Cardiac muscle cell (in vitro differentiated cells and primary cell): ENCODE measurements around the gene ITGB2. TPM values are rescaled to one million over a fixed set of nuclear protein-coding genes. Genes with fewer than 3 reads are reported as not detected.

Source experiments
- DNase-seq, 2 donors: peaks; one replicate each; pipeline versions ENCODE4 v3.0.0 to v3.0.0-alpha.2; 2010 to 2017; ENCODE audit warnings: low read depth in 1 of 2, low spot score in 1 of 2
- H3K27ac ChIP-seq: fragments of 200-600 bp; sonication (generic); 2 replicates; pipeline ENCODE4 v1.5.1; 2016
- H3K27me3 ChIP-seq: fragments of 200-600 bp; sonication (generic); 2 replicates; pipeline ENCODE4 v1.6.0; 2016; ENCODE audit warnings: control low read depth
- H3K36me3 ChIP-seq: fragments of 200-600 bp; sonication (generic); 2 replicates; pipeline ENCODE4 v1.5.1; 2016; ENCODE audit warnings: control low read depth
- H3K4me1 ChIP-seq: fragments of 200-600 bp; sonication (generic); 2 replicates; pipeline ENCODE4 v1.8.1; 2017; ENCODE audit warnings: low read depth, mild to moderate bottlenecking, mixed run types
- H3K4me3 ChIP-seq: fragments of 200-600 bp; sonication (generic); 2 replicates; pipeline ENCODE4 v1.5.1; 2016; ENCODE audit warnings: mild to moderate bottlenecking
- H3K9me3 ChIP-seq: fragments of 200-600 bp; sonication (generic); 2 replicates; pipeline ENCODE4 v1.5.1; 2017; ENCODE audit warnings: low read depth, mild to moderate bottlenecking, control low read depth
- polyA plus RNA-seq: library from polyadenylated mRNA; unstranded; fragments of >200 nt; fragmentation: Nextera tagmentation; extraction: Ambion mirVana; gene quantifications from 2 replicates; pipeline ENCODE4 v1.2.1, GENCODE V29; 2016
- total RNA-seq: library from RNA; depleted of rRNA; stranded (reverse); fragments of >200 nt; gene quantifications from 2 replicates; pipeline ENCODE4 v1.2.3, GENCODE V29; 2016
- TF ChIP-seq, protein P1 (sequence below): IDR thresholded peaks from 2 replicates; pipeline ENCODE4 v1.5.1; 2012; ENCODE audit warnings: low read depth, mild to moderate bottlenecking, low read length

ITGB2 gene
- total and polyA plus RNA-seq, 2 experiments from 2014 or later = 0.27 to 0.57 TPM

DNA sequence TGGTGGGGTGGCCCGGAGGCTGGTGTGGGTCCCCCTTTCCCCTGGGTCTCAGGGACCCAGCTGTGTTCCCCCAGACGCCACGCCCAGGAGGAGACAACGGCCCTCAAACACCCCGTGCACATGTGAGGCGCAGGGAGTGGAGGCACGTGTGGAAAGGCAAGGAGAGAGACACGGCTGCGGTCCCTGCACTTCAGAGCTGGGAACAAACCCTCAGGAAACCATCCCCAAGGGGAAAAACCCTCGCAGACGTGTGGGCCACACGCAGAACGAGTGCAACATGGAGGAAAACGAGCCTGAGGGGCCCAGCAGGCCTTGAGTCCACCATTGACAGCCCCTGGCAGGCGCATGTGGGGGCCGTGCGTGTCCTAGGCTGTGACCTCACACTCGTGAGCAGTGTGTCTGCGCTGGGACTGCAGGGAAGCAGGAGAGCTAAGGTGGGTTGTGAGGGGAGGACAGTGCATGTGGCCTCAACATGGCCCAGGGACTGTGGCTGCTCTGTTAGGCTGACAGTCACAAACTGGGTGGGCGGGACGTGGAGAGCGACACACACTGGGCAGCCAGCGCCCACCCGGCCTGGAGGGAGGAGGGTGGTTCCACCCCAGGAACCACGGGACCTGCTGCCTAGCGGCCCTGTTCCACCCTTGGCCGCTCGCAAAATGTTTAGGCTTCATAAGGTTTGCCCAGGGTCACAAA, 20.0 kb downstream of the ITGB2 start:
- Histone ChIP-seq H3K36me3 (no peaks in the 10 kb centered on the region), H3K4me1 (no peaks in the 10 kb centered on the region), H3K4me3 (no peak overlapping the region), H3K9me3 (no peaks in the 10 kb centered on the region), H3K27ac (no peak overlapping the region), H3K27me3 (no peaks in the 10 kb centered on the region)
- DNase-seq = no peak
- TF ChIP-seq, protein P1, sequence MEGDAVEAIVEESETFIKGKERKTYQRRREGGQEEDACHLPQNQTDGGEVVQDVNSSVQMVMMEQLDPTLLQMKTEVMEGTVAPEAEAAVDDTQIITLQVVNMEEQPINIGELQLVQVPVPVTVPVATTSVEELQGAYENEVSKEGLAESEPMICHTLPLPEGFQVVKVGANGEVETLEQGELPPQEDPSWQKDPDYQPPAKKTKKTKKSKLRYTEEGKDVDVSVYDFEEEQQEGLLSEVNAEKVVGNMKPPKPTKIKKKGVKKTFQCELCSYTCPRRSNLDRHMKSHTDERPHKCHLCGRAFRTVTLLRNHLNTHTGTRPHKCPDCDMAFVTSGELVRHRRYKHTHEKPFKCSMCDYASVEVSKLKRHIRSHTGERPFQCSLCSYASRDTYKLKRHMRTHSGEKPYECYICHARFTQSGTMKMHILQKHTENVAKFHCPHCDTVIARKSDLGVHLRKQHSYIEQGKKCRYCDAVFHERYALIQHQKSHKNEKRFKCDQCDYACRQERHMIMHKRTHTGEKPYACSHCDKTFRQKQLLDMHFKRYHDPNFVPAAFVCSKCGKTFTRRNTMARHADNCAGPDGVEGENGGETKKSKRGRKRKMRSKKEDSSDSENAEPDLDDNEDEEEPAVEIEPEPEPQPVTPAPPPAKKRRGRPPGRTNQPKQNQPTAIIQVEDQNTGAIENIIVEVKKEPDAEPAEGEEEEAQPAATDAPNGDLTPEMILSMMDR = no peak

DNA sequence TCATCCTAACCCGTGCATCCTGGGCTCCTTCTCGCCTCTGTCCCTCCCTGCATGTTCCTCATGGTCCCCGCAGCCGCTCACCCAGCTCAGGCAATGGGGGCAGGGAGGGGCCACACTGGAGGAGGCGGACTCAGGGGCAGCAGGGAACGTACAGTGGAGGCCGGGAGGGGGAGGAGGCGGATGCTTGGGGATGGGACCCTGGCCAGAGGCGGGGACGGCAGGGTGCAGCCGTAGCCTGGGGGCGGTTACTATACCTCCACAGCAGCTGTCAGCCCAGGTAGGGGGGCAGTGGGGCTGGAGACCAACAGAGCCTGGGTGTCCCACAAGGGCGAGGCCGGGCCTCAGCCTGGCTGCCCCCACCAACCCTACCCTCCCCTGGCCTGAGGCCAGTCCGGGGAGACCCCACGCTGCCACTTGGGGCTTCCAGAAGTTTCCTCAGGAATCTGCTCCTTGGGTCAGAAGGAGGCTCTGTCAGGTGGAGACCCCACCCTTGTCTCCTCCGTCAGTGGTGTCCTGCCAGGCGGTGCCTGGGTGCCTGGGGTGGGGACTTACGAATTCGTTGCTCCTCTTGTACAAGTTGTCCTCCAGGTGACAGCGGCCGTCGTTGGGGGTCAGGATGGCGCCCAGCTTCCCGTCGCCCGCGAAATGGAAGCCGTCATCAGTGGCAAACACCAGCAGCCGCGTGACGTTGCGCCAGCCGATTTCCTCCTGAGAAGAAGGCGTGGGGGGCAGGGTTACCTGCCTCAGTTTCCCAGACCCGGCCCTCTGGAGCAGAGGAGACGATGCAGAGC, 20.7 kb downstream of the ITGB2 start:
- Histone ChIP-seq H3K4me1 (no peaks in the 10 kb centered on the region), H3K36me3 (no peaks in the 10 kb centered on the region), H3K27me3 (no peaks in the 10 kb centered on the region), H3K4me3 (no peak overlapping the region), H3K27ac (no peak overlapping the region), H3K9me3 (no peaks in the 10 kb centered on the region)
- TF ChIP-seq, protein P1 = no peak
- DNase-seq = no peak

DNA sequence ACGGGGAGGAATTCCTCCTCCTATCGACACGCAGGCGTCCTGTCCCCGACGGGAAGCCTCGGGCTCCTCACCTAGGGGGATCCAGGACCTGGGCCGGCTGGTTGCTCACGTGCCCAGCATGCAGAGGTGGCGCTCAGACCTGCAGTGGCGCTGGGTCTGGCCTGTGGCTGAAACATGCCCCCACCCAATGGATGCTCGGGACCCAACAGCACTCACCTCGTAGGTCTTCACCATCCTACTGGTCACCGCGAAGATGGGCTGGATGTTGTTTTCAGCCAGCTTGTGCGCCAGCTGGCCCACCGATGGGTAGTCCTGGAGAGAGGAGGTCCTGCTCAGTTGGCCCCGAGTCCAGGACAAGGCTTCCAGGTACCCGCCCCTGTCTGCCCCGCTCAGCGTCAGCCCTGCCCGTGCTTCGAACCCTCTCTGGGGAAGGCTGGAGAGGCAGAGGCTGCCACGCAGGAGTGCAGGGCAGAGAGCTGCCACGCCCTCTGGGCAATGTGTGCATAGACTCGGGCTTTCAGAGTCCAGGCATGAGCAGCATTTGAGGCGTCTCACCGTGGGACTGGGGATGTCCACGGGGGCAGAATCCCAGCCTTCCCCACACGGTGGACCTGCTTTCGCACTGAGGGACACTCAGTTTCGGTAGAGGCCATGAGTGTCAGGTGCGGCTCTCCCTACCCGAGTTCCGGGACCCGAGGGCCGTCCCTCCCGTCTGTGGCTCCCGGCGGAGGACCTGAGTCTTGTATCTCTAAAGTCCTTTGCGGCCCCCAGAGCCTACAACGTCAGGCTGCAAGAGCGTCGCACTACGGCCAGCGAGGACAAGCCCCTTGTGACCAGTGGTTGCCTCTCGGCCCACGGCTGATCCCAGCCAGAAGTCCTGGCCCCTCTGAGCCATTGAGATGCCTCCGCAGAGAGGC, 21.6 kb downstream of the ITGB2 start:
- H3K27ac ChIP-seq = no peak overlapping the region
- H3K9me3 ChIP-seq = no peaks in the 10 kb centered on the region
- TF ChIP-seq, protein P1 = no peak
- H3K36me3 ChIP-seq = no peaks in the 10 kb centered on the region
- no peaks in the 10 kb centered on the region for H3K4me1 ChIP-seq
- DNase-seq = no peak
- H3K4me3 ChIP-seq = no peak overlapping the region
- H3K27me3 ChIP-seq = no peaks in the 10 kb centered on the region

DNA sequence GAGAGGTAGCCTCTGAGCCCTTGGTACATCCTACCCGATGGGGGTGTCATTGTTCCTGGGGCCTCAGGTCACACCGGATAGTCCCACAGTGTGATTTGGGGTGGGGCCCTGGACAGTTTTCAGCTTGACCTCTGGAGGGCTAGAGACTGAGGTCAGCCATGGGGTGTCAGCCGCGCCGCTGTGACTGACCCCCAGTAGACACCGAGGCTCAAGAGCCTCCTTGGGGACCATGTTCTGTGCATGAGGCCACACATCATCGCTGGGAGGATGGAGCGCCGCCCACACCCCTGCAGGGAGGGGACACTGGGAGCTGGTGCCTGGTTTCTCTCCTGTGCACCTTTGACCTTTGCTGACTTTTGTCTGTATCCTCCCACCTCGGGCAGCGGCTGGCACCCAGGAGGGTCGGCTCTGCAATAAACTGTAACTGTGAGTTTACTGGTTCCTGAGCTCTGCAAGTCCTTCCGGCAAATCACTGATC, 22.6 kb downstream of the ITGB2 start:
- TF ChIP-seq, protein P1 = no peak
- no peaks in the 10 kb centered on the region for H3K9me3 ChIP-seq
- H3K27ac ChIP-seq = no peak overlapping the region
- no peaks in the 10 kb centered on the region for H3K4me1 ChIP-seq
- no peaks in the 10 kb centered on the region for H3K36me3 ChIP-seq
- no peak for DNase-seq
- H3K4me3 ChIP-seq = no peak overlapping the region
- no peaks in the 10 kb centered on the region for H3K27me3 ChIP-seq

DNA sequence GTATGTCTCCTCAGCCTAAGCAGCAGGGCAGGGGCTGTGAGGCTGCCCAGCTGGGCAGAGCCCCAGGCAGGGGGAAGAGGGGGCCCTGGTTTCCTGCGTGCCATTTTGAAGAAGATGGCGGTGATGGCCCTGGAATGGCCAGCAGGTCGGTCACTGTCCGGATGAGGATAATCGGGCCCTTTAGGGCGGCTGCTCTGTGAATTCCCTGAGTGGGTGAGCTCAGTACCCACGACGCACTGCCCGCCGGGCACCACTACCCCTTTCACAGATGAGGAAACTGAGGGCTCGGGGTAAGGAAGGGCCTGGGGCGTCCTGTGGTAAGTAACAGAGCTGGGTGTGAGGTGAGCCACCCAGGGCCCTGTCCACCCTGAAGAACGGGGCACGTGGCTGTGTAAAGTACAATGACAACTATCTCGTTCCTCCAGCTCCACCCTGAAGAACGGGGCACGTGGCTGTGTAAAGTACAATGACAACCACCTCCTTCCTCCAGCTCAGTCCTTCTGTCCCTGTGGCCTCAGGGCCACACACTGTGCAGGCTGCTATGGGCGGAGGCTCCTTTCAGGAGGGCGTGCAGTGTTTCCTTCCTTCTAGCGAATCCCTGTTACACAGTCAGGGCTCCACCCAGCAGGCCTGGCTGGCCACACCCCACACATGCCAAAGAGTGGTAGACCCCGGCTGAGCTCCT, 23.2 kb downstream of the ITGB2 start:
- H3K27me3 ChIP-seq = no peaks in the 10 kb centered on the region
- DNase-seq = no peak

More for the DNA sequence above, 23.2 kb downstream of the ITGB2 start:
- Histone ChIP-seq H3K36me3 (no peaks in the 10 kb centered on the region), H3K27ac (no peak overlapping the region), H3K9me3 (no peaks in the 10 kb centered on the region), H3K4me1 (no peaks in the 10 kb centered on the region), H3K4me3 (no peak overlapping the region)
- TF ChIP-seq, protein P1 = no peak
